Measurements from ENCODE around the gene UPK1B.

Gene UPK1B

DNA sequence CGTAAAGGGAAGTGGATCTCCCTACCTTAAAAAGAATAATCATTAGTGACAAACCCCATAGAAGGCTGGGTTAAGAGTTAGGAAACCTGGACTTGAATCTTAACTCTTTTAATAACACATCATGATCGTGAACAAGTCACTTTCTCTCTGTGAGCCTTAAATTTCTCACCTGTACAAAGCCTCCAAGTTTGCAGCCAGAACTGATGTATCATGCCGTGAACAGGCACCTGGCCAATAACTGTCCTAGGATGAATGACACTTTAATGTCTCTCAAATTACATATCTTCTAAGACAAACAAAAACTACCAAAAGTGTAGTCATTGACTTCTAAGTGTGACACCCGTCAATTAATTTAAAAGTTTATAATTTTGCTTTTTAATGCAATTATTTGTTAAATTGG lies 3.9 kb downstream of the UPK1B start:
- no peak for DNase-seq

DNA sequence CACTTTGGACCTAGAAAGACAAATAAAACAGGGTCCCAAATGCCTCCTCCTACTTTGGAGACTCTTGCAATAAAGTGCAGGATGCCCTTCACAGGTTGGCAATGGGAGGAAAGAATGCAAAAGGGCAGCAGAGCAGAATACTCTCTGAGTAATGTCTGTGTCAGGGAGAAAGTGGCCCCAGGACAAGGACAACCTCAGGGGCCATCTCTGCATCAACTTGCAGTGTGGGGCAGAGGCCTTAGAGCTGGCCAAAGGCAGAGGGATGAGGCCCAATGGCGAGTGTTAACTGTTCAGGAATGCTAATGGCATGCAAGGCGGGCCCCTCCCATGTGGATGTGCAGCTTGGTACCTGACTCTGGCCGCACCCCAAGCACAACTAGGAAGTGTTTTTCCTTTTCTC lies 8.4 kb downstream of the UPK1B start:
- no peak for DNase-seq

DNA sequence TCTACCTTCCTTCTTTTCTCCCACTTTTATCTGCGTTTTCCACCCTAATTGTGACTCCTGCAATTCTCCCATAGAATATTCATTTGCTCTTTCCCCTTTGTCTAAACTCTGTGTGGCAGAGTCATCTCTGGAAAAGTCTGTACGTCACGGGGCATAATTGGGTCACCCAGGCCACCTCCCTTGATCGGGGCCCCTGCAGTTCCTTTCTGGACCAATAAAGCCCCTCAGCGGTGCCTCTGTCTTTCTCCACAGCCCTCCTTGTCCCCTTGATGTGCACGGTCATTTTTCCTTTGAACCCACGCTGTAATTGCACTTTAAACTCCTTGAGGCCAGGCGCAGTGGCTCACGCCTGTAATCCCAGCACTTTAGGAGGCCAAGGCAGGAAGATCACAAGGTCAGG lies 10.7 kb downstream of the UPK1B start:
- no peak for DNase-seq

DNA sequence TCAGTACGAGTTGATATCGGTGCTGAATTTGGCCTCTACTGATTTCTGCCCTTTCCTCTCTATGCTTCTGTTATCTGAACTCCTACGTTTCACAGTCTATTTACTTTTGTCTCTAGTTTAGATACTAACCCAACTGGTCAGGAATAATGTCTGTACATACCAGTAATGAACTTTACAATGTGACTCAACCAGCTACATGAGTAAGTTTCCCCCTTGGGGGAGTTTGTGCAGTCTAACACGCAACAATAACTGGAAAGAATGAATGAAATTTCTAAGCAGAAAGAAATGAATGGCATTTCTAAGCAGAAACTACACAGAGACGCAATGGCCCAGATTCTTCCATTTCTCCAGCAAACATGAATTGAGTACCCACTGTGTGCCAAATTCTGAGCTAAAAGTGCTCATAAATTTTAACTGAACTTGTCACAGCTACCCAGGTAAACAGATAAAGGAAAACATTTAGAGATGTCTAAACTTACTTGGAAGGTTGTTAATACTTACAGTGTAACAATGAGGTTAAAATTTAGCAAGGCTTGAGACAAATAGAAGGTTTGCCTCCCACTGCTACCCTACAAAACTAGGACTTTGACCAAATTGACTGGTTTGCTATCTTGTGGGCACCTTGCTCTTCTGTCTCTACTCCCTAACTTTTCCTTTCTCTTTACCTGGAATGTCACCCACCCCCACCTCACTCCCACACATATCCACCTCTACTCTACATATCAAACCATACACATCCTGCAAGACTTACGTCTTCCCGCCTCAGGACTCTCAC lies 11.6 kb downstream of the UPK1B start:
- no peak for DNase-seq

DNA sequence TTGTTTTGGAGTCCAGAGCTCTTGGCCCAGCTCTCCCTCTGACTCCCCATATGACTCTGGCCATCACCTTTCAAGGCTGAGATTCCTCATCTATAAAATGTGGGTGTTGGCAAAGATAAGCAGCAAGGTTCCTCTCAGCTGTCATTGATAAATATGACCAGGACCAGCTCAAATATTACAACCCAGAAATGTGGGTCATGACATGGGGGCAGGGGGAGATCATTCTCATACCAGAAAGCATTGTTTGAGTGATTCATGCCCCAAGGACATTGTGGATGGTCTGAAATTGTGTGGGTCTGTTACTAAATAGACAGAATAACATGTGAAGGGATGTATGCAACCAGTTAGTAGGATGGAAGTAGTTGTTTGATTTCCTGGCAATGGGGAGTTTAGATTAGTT lies 13.9 kb downstream of the UPK1B start:
- no peak for DNase-seq

DNA sequence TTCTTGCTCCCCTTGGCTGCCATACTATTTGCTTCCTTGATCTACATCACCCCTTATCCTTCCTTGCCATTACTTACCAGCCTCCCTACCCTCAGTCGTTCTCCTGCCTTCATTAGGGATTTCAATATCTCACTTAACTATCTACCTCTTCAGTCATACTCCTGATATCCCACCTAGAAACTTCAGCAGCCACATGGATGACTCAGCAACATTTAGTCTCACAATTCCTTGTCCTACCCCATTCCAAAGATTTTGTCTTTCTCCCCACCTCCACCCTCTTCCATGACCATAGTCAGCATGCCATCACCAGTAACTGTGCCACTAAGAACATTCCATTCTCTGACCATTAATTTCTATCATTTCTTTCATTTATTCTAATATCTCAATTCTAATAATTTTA lies 18.4 kb downstream of the UPK1B start:
- no peak for DNase-seq

DNA sequence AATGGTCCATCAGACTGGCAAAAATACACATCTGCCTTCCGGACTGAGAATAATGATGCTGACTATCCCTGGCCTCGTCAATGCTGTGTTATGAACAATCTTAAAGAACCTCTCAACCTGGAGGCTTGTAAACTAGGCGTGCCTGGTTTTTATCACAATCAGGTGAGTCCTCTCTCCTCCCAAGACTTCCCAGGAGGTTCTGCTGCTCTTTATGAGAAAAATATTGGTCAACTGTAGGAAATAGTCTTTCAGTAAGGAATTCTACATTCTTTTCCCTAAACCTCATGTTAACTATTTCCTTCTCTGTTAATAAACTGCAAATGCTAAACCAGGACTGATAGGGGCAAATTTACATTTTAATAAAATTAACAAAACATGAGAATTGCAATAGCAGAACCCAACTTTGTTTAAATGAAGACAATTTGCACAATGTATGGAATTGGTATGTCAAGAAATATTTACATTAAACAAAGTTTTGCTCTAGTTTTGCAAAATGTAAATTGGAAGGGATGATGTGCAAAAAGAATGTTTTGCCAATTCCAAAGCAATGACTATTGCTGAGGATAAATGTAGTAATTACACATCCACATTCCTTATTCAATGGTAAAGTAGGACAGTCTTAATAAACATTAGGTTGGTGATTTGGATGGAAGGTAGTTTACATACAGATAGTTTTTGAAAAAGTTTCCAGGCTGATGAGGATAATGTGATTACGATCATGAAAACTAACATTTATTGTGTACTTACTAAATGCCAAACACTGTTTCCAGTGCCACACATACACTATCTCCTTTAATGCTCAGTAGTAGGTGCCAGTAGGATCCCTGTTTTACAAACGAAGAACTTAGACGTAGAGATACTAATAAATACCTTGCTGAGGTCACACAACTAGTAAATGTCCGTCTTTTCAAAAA lies 21.1 kb downstream of the UPK1B start:
- no peak for DNase-seq

DNA sequence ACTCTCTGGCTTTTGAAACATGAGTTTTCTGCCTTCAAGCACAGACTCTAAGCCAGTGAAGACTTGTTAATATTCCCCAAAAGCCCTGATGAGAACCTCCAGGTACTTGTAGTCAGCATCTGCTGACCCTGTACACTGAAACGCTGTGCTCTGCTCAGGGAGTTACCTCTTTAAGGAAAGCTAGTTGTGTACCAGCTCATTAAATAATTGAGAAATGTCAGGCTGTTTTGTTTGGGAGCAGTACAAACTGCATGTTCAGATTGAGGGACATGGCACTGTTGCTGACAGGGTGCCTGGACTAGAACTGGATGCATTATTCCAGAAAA lies 21.7 kb downstream of the UPK1B start:
- DNase-seq, result no peak

DNA sequence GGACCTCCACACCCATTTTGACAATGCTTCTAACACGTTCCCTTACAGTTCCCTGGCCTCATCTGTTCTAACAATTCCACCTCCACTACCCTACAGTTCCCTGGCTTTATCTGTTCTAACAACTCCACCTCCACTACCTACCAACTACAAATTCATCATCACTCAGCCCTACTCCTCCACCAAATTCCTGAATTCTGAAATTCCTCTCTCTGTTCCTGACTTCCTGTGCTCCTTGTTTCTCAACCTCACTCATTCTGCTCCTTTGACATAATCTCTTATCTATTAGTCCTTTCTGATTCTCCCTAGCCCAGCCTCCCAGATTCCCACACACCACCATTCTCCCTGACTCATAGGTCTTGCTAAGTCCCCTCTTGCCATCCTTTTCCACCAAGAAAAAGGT lies 22.5 kb downstream of the UPK1B start:
- no peak for DNase-seq

DNA sequence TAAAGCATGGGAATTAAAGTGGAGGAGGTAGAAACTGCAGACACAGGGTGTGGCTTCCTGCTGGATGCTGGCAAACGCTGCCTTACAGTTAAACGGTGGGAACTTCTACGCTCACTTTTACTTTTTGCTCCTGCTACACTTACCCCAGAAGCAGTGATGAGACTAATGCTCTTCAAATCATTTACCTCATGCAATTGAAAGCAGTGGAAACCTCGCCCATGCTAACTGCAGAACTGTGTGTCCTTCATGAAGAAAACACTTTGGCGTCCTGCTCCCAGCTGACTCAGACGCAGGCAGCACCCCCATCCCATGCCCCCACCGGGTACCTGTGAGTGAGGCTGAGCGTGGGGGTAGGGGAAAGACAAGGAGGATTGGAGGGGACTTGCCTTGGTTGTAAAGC lies 31.8 kb downstream of the UPK1B start:
- no peak for DNase-seq

DNA sequence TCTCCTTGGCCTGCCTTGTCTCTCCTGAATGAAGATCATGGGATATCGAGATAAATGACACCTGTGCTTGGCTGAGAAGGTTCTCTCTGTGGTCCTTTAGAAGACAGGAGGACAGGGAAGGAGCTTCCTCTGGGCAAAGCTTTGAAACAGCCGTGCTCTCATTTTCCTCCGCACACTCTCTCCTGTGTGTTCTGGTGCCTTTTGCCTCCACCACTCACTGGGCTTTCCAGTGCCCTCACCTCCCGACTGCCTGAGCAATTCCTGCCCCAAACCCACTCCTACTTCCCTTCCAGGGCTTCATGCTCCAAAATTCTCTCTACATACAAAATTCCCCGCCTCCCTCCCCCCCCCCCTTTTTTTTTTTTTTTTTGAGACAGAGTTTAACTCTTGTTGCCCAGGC lies 32.3 kb downstream of the UPK1B start:
- no peak for DNase-seq

DNA sequence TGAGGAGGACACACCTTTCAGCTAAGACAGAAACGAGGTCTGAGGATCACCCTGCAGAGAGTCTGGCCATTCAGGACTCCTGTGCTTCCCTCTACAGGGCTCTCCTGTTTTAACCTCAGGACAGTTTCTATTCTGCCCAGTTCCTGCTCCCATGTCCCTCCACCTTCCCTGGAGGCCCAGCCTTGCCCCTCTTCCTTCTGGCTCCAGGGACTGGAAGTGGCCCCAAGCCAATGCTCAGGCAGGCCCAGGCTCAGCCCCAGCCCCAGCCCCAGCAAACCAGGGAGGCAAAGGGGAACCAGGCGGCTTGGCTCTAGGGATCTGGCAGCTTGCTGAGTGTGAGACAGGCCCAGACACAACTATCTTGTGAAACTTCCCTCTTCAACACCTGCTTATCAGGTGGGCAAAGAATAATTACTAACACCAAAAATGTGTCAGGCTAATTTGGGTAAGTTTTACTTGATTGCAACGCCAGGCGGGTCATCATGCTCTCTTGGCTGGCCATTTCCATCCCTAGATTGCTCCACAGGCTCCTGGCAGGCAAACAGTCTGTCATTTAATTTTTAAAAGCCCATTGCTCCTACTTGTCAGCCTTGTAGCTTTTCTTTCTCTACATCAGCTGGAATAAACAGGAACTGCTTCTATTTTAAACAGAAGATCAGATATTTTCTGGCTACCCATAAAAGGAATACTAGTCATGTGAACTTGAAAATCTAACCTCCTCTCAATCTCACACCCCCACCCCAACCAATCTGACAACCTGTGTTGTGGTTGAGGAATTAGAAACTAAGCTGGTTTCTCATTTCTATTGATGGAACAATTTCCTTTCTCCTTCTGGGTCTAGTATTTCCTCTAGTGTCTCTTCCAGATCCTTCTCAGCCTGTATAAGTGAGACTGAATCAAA lies 33.5 kb downstream of the UPK1B start:
- no peak for DNase-seq

DNA sequence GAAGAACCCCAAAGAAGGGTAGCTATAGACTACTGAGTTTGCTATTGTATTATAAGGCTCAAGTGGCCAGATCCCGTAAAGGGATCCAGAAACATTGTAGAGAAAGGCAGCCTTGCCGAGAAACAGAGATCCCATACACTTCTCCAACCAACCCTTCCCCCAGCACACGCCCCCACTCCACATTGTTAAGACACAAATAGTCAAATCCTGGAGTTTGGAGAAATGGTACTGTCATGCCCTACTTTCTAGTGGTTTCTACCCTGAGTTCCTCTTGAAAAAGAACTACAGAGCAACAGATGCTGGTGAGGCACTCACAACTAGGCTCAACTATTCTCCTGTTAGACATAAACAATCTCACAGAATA lies 34.1 kb downstream of the UPK1B start:
- no peak for DNase-seq

DNA sequence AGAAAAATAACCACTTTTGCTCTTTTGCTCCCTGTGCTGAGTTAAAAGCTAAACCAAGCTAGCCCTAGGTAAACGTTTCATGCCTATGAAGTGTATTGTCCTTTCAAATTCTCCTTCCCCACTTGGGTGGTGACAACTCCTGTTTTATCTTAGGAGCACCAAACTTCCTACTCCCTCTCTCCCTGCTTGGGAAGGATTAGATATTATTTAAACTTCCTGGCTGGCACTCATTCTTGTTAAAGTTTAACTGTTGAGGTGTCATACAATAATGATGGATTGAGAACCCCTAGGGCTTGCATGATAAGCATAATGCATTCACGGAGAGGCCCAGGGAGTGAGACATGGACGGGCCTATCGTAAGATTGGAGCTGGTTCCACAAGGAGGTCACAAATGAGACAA lies 37.8 kb downstream of the UPK1B start:
- DNase-seq, result no peak

DNA sequence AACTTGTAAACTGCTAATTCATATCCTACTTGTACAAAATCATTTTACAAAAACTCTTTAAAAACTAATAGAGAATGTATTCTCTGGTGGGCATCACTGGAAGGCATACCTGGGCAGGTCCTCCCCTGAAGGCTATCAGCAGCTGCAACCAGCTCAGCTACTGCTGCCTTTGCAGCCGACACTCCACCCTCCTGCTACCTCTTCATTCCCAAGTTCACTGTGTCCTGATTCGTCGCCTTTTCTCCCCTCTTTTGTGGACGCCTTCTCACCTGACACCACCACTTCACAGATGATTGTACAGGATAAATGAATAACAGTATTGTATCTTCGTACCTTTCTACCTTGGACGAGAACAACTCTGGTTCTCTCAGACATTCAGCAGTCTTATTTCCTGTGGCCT lies 38.4 kb downstream of the UPK1B start:
- no peak for DNase-seq

DNA sequence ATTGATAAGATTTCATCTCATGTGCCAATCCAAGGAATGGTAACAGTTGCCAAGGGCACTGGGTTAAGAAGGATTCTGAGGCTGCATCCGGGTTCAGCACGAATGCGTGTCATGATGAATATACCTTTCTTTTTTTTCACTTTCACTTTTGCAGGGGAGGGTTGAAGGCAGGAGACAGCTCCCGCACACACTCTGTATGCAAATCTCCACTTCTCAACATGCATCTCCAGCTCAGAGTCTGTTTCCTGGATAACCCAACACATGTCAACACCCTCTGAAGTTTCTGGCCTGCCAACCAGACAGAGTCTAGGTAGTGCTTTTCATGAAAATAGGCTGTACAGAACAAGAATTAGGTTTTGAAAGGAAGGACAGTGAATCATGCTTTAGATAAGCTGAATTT lies 45.7 kb downstream of the UPK1B start:
- DNase-seq, result no peak

DNA sequence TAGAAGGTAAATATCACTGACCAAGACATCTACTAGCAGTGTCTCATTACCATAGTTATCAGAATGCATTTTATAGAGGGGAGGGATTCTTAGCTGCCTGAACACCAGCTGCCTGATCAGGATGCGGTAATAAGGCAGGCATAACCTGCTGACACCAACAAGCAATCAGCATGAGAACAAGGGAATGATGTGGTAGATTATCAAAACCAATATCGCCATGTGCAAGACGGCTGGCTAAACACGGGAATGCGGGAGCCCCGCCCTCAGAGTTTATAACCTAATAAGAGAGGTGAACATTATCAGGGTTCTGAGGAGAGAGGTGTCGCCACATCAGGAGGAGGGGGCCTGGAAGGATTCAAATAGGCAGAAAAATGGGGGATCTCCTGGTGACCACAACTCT lies 46.8 kb downstream of the UPK1B start:
- DNase-seq, result no peak

DNA sequence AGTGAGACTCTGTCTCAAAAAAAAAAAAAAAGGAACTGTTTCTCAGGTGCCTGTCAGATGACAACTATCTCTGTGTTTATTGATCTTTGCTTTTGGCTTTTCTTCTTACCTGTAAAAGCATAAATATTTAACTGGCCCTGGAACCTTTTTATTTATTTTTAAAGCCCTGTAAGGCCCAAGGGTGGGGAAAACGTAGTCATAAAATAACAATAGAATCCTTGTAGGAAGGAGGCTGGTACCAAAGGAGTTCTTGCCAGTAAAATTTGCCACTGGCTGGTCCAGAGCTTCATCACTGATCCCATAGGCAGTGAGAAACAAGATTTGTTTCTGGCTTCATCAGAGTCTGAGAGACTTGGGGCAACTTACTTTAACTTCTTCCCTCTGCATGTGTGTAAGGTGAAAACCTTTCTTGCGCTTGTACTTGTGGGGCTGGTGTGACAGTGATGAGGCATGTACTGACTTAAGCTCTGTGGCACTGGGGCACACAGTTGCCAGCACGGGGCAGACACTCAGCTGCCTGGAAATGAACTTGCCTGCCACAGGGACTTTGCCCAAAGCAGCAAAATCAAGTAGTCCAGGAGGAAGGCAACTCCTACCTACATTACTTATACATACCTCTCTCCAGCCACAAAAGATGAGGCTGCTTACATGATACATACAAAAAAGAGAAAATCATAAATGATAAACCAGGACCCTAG lies 47.7 kb downstream of the UPK1B start:
- DNase-seq, result no peak

DNA sequence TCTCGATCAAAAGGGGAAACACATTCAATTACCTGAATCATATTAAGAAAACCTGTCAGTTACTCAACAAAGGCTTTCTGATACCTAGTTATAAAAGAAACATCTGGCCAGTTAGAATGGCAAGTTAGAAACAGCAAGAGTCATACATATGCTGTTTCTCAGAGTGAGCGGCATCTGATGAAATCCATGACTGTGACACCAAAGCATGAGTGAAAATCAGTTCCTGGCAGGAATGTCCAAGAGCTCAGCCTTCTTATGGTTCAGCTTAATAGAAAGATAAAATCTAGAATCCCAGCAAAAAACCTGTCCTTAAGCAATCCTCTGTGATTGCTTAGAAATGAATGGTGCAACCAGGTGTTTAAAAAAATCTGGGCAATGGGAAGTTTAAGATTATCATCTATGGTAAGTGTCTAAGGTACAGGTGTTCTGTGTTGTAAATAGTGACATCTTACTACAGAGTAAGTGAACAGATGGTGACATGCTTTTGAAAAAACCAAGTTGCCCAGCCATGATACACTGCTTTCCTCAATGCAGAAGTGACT lies 48.5 kb downstream of the UPK1B start:
- no peak for DNase-seq

DNA sequence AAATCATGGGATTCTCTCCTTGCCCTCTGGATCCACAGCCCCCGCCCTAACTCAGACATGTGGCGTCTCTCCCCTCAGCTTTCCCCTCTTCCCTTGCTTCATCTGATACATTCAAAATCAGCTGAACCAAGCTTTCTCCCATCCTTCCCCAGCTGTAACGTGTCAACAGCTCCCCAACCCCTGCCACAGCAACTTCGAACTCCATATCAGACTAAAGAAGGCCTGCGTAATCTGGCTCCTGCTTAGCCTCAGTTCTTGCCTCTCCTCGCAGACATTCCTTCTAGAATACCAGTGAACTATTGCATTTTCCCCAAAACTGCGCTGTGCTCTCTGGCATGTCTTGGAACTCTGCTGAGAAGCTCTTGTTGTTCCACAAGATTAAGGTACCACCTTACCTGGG lies 49.0 kb downstream of the UPK1B start:
- DNase-seq, result no peak

DNA sequence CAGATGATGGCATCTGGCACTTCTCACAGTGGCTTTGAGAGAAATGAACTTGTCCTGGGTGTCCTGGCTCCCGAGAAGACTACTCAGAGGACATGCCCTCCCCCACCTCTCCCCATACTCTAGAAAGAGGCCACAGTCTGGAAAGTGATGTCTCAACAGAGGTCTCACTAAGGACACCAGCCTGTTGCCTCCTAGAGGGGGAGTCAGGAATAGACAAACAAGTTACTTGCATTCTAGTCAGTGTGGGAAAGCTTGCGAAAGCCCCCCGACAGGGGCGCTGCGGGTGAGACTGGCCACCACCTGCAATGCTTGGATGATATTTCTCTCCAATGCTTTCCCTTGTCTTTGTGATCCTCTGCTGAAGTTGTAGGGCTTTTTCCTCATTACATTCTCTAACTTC lies 50.1 kb downstream of the UPK1B start:
- DNase-seq, result no peak

DNA sequence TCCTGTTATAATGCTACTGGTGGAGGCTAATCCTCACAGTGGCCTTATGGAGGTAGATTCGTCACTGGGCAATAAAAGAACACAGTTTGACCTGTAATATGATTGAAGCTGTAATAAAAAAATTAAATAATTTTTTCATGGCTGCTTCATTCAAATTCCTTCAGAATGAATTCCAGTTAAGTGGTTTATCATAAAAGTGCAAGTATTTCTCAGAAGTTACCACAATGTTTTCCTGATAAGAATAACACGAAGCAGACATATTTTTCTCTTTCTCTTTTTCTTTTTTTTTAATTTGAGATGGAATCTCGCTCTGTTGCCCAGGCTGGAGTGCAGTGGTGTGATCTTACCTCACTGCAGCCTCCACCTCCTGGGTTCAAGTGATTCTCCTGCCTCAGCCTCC lies 51.7 kb downstream of the UPK1B start:
- DNase-seq, result no peak

Measured in activated CD8-positive, alpha-beta memory T cell treated with anti-CD3 and anti-CD28 coated beads, Interleukin-2, amount 50 U/mL, for 4 hours (primary cell).